ENCODE measurements around the gene KTN1. TPM values are rescaled to one million over a fixed set of nuclear protein-coding genes. Genes with fewer than 3 reads are reported as not detected.
A peak's percentile ranks its signal among the peaks of the same experiment; 100 is the strongest.

Gene KTN1
- total RNA-seq, 1 donor from 2014 or later = 128 TPM

DNA sequence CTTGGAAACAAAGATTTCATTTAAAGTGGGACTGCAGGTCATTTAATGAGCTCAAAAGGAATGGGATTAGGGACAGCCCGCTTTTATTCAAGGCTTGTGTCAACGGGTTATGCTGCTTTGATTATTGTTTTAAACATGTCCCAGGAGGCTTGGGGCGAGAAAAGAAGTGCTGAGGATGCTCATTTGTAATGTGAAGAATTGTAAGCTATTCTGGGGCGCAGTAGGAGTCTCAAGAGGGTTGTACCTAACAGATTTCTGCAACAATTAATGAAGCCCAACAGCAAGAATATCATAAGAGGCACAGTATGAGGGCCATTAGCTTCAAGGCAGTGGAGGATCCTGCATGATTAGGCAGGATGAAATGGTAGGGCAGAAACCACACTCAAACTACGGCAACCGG, 122.5 kb downstream of the KTN1 start:
- FAIRE-seq (no peak), DNase-seq (ENCODE audit: low read depth) (no peak)
- no peaks in the 10 kb centered on the region for H3K36me3 ChIP-seq (ENCODE audit: control insufficient read depth, insufficient read depth, low read length)
- TF ChIP-seq, protein P1, sequence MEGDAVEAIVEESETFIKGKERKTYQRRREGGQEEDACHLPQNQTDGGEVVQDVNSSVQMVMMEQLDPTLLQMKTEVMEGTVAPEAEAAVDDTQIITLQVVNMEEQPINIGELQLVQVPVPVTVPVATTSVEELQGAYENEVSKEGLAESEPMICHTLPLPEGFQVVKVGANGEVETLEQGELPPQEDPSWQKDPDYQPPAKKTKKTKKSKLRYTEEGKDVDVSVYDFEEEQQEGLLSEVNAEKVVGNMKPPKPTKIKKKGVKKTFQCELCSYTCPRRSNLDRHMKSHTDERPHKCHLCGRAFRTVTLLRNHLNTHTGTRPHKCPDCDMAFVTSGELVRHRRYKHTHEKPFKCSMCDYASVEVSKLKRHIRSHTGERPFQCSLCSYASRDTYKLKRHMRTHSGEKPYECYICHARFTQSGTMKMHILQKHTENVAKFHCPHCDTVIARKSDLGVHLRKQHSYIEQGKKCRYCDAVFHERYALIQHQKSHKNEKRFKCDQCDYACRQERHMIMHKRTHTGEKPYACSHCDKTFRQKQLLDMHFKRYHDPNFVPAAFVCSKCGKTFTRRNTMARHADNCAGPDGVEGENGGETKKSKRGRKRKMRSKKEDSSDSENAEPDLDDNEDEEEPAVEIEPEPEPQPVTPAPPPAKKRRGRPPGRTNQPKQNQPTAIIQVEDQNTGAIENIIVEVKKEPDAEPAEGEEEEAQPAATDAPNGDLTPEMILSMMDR (IDR thresholded peaks at IDR 0.05; ENCODE audit: insufficient read depth, low read length, severe bottlenecking) = no peak
- no peak overlapping the region for H3K4me3 ChIP-seq (ENCODE audit: low read depth, low read length)
- no peaks in the 10 kb centered on the region for H3K27me3 ChIP-seq (ENCODE audit: control insufficient read depth, insufficient read depth, low read length)

DNA sequence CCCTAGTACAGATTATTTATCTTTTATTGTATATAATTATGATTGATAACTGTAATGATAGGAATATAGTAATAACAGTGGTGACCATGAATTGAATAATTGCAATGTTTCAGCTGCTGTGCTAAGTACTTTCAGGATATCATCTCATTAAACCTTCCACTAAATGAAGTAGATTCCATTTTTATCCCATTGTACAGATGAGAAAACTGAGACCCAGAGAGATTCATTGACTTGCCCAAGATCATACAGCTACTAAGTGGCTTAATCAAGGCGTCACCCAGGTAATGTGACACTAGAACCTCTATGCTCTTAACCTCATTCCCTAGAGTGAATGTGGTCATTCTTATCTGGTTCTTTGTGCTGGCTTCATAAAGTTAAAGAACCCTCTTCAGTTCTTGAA, 124.6 kb downstream of the KTN1 start:
- DNase-seq (ENCODE audit: low read depth) (no peak), FAIRE-seq (no peak)
- Histone ChIP-seq H3K4me3 (ENCODE audit: low read depth, low read length) (no peak overlapping the region), H3K36me3 (ENCODE audit: control insufficient read depth, insufficient read depth, low read length) (no peaks in the 10 kb centered on the region), H3K27me3 (ENCODE audit: control insufficient read depth, insufficient read depth, low read length) (no peaks in the 10 kb centered on the region)
- TF ChIP-seq, protein P1 (IDR thresholded peaks at IDR 0.05; ENCODE audit: insufficient read depth, low read length, severe bottlenecking) = no peak

DNA sequence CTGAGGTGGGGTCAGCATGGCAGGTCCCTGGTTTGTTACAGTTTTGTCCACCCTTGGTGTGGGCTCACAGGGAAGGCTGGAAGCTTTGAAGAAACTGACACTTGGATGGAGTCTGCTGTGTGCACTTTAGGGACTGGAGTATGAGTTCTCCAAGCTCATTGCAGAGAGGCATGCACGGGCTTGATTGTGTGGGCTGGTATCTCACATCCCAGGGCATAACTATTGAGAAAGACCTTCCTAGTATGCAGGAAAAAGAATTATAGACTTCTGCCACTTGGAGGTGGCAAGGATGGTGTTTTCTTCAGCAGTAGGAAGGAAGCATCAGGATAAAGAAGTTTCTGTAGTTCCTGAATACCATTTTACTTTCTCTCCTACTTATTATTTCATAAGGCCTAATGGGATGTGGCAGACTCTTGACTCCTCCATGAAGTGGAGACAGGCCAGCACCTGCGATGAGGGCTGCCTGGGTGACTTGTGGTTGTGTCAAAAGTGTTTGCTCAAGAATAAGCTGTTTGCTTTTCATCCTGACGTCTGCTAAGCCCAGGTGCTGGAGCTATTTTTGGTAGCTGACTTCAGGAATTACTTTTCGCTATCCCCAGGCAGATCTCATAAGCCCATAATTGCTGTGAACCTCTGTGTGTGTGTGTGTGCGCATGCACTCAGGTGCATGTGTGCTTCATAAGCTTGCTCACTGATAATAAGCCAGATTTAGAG, 125.8 kb downstream of the KTN1 start:
- DNase-seq (ENCODE audit: low read depth) (peak; percentile 95), FAIRE-seq (no peak)
- no peaks in the 10 kb centered on the region for H3K27me3 ChIP-seq (ENCODE audit: control insufficient read depth, insufficient read depth, low read length)

DNA sequence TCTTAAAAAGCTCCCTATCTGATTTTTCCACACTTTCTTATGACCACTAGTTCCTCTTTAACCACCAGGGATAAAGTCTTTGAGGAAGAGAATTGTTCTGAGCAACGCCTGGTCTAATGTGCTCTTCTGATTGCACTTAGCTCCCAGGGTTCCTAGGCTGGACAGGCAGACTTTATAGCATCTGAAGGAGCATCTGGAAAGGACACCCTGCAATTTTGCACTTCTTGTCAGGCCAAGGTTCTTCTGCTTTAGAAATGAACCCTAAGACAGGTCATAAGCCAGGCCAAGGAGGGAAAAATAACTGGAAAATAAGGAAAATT, 126.3 kb downstream of the KTN1 start:
- H3K4me3 ChIP-seq (ENCODE audit: low read depth, low read length) = no peak overlapping the region
- FAIRE-seq (no peak), DNase-seq (ENCODE audit: low read depth) (no peak)
- no peaks in the 10 kb centered on the region for H3K27me3 ChIP-seq (ENCODE audit: control insufficient read depth, insufficient read depth, low read length)
- TF ChIP-seq, protein P1 (IDR thresholded peaks at IDR 0.05; ENCODE audit: insufficient read depth, low read length, severe bottlenecking) = no peak
- no peaks in the 10 kb centered on the region for H3K36me3 ChIP-seq (ENCODE audit: control insufficient read depth, insufficient read depth, low read length)

More for the DNA sequence above, 125.8 kb downstream of the KTN1 start:
- TF ChIP-seq, protein P1 (IDR thresholded peaks at IDR 0.05; ENCODE audit: insufficient read depth, low read length, severe bottlenecking) = peak; percentile 3
- Histone ChIP-seq H3K36me3 (ENCODE audit: control insufficient read depth, insufficient read depth, low read length) (no peaks in the 10 kb centered on the region), H3K4me3 (ENCODE audit: low read depth, low read length) (no peak overlapping the region)

DNA sequence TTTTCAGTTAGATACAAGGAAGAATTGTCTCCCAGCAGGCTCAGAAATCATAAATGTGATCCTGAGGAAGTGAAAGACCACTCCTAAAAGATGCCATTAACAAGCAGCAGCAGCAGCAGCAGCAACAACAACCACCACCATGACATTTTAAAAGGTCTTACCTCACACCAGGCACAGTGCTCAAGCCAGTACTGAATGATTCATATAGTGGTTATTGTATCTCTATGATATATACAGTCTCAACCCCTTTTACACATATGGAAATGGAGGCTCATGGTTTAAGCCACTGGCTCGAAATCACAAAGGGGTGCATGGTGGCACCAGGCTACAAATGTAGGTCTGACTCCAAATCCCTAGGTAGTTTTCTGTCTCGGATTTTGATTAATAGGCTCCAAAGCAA, 126.9 kb downstream of the KTN1 start:
- TF ChIP-seq, protein P1 (IDR thresholded peaks at IDR 0.05; ENCODE audit: insufficient read depth, low read length, severe bottlenecking) = no peak
- FAIRE-seq (no peak), DNase-seq (ENCODE audit: low read depth) (peak; percentile 52)
- no peaks in the 10 kb centered on the region for H3K27me3 ChIP-seq (ENCODE audit: control insufficient read depth, insufficient read depth, low read length)
- H3K36me3 ChIP-seq (ENCODE audit: control insufficient read depth, insufficient read depth, low read length) = no peaks in the 10 kb centered on the region
- H3K4me3 ChIP-seq (ENCODE audit: low read depth, low read length) = no peak overlapping the region

DNA sequence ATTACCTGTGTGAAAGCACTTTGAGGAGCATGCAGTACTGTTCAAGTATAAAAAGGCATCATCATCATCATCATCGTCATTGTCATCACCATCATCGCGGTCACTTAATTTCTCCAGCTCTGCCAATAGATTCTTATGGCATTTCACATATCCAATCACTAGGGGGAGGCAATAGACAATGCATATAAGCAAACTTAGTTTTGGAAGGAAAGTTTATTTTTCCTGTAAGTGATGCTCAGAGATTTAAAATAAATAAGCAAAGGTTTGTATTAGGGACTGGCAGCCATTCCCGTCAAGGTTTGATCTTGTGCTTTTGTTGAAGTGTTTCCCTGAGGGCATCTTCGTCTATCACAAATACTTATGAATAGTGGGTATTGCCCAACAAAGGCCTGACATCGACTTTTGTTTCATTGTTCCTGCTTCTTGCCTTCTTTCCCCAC, 127.4 kb downstream of the KTN1 start:
- TF ChIP-seq, protein P1 (IDR thresholded peaks at IDR 0.05; ENCODE audit: insufficient read depth, low read length, severe bottlenecking) = peak; percentile 50
- Histone ChIP-seq H3K36me3 (ENCODE audit: control insufficient read depth, insufficient read depth, low read length) (no peaks in the 10 kb centered on the region), H3K27me3 (ENCODE audit: control insufficient read depth, insufficient read depth, low read length) (no peaks in the 10 kb centered on the region), H3K4me3 (ENCODE audit: low read depth, low read length) (no peak overlapping the region)
- FAIRE-seq (no peak), DNase-seq (ENCODE audit: low read depth) (peak; percentile 67)
